ENCODE measurements around the gene ELK1. TPM values are rescaled to one million over a fixed set of nuclear protein-coding genes. Genes with fewer than 3 reads are reported as not detected.

The ELK1 gene
- polyA plus RNA-seq, 1 donor from 2014 or later: 21.2 TPM

DNA sequence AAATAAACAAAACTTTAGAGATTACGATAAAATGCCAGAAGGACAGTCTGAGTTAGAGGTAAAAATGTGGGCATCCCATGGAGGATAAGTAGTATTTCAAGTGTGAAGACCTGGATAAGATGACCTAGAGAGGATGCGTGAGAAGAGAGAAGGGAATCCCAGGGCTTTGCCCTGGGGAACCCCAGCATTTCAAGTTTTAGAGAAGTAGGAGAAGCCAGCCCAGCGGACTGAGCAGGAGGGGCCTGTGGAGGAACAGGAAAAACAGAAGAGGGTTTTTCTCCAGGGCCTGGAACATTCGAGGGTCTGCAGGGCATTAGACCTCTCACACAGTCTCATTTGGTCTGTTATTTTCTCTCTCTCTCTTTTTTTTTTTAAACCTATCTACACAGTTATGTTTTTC is 17.7 kb downstream of the ELK1 start:
- no peak overlapping the region for H3K4me3 ChIP-seq (ENCODE audit: low read length)
- H2AFZ ChIP-seq (ENCODE audit: low read depth, low read length): no peak overlapping the region
- TF ChIP-seq, protein P1, sequence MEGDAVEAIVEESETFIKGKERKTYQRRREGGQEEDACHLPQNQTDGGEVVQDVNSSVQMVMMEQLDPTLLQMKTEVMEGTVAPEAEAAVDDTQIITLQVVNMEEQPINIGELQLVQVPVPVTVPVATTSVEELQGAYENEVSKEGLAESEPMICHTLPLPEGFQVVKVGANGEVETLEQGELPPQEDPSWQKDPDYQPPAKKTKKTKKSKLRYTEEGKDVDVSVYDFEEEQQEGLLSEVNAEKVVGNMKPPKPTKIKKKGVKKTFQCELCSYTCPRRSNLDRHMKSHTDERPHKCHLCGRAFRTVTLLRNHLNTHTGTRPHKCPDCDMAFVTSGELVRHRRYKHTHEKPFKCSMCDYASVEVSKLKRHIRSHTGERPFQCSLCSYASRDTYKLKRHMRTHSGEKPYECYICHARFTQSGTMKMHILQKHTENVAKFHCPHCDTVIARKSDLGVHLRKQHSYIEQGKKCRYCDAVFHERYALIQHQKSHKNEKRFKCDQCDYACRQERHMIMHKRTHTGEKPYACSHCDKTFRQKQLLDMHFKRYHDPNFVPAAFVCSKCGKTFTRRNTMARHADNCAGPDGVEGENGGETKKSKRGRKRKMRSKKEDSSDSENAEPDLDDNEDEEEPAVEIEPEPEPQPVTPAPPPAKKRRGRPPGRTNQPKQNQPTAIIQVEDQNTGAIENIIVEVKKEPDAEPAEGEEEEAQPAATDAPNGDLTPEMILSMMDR (IDR thresholded peaks at IDR 0.05; ENCODE audit: poor library complexity, severe bottlenecking): no peak
- TF ChIP-seq RAD21 (conservative IDR thresholded peaks at IDR 0.05): no peak
- no peaks in the 10 kb centered on the region for H3K79me2 ChIP-seq (replicated peaks; ENCODE audit: insufficient read depth, low read length)
- no peak overlapping the region for H3K27ac ChIP-seq (ENCODE audit: low read length)
- no peaks in the 10 kb centered on the region for H3K9me2 ChIP-seq (ENCODE audit: insufficient read depth, low read length)
- H3K9ac ChIP-seq (ENCODE audit: low read length): no peak overlapping the region
- H3K4me2 ChIP-seq (ENCODE audit: low read length): no peak overlapping the region
- H3K27me3 ChIP-seq (ENCODE audit: insufficient read depth, low read depth, low read length): no peaks in the 10 kb centered on the region
- no peaks in the 10 kb centered on the region for H4K20me1 ChIP-seq (ENCODE audit: insufficient read depth)
- H3K36me3 ChIP-seq (ENCODE audit: insufficient read depth, low read length): no peaks in the 10 kb centered on the region
- H3K9me3 ChIP-seq (ENCODE audit: low read length): no peaks in the 10 kb centered on the region
- no peaks in the 10 kb centered on the region for H3F3A ChIP-seq (ENCODE audit: insufficient read depth, low read length, poor library complexity, severe bottlenecking)

DNA sequence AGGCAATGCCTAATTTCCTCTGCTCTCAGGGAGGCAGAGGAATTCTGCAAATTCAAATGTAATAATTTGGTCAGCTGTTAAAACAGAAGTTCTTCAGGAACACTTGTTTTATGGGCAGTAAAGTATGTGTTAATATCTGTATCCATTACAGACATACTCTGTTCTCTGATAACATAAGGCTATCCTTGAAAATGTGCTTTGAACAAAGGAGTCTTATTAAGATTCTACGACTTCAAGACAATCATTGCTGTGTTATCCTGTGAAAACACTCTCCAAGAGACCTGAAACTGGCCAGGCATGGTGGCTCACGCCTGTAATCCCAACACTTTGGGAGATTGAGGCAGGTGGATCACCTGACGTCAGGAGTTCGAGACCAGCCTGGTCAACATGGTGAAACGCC is 18.7 kb downstream of the ELK1 start:
- Histone ChIP-seq H3F3A (ENCODE audit: insufficient read depth, low read length, poor library complexity, severe bottlenecking) (no peaks in the 10 kb centered on the region), H3K4me3 (ENCODE audit: low read length) (no peak overlapping the region), H3K9me2 (ENCODE audit: insufficient read depth, low read length) (no peaks in the 10 kb centered on the region), H3K27me3 (ENCODE audit: insufficient read depth, low read depth, low read length) (no peaks in the 10 kb centered on the region), H3K27ac (ENCODE audit: low read length) (no peak overlapping the region), H2AFZ (ENCODE audit: low read depth, low read length) (no peak overlapping the region), H3K36me3 (ENCODE audit: insufficient read depth, low read length) (no peaks in the 10 kb centered on the region), H3K79me2 (replicated peaks; ENCODE audit: insufficient read depth, low read length) (no peaks in the 10 kb centered on the region), H3K9ac (ENCODE audit: low read length) (no peak overlapping the region), H3K4me2 (ENCODE audit: low read length) (no peak overlapping the region), H4K20me1 (ENCODE audit: insufficient read depth) (no peaks in the 10 kb centered on the region), H3K9me3 (ENCODE audit: low read length) (no peaks in the 10 kb centered on the region)
- no peak for TF ChIP-seq SMC3 (conservative IDR thresholded peaks at IDR 0.05; ENCODE audit: poor library complexity)
- TF ChIP-seq, protein P1 (IDR thresholded peaks at IDR 0.05; ENCODE audit: poor library complexity, severe bottlenecking): no peak
- TF ChIP-seq MXI1 (conservative IDR thresholded peaks at IDR 0.05; ENCODE audit: poor library complexity, severe bottlenecking): no peak
- TF ChIP-seq EP300 (conservative IDR thresholded peaks at IDR 0.05; ENCODE audit: poor library complexity, severe bottlenecking): no peak
- TF ChIP-seq RAD21 (conservative IDR thresholded peaks at IDR 0.05): no peak
- TF ChIP-seq, protein P2, sequence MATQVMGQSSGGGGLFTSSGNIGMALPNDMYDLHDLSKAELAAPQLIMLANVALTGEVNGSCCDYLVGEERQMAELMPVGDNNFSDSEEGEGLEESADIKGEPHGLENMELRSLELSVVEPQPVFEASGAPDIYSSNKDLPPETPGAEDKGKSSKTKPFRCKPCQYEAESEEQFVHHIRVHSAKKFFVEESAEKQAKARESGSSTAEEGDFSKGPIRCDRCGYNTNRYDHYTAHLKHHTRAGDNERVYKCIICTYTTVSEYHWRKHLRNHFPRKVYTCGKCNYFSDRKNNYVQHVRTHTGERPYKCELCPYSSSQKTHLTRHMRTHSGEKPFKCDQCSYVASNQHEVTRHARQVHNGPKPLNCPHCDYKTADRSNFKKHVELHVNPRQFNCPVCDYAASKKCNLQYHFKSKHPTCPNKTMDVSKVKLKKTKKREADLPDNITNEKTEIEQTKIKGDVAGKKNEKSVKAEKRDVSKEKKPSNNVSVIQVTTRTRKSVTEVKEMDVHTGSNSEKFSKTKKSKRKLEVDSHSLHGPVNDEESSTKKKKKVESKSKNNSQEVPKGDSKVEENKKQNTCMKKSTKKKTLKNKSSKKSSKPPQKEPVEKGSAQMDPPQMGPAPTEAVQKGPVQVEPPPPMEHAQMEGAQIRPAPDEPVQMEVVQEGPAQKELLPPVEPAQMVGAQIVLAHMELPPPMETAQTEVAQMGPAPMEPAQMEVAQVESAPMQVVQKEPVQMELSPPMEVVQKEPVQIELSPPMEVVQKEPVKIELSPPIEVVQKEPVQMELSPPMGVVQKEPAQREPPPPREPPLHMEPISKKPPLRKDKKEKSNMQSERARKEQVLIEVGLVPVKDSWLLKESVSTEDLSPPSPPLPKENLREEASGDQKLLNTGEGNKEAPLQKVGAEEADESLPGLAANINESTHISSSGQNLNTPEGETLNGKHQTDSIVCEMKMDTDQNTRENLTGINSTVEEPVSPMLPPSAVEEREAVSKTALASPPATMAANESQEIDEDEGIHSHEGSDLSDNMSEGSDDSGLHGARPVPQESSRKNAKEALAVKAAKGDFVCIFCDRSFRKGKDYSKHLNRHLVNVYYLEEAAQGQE (IDR thresholded peaks at IDR 0.05; ENCODE audit: borderline replicate concordance): no peak
- no peak for TF ChIP-seq POLR2AphosphoS5 (IDR thresholded peaks at IDR 0.05)
- TF ChIP-seq EZH2 (IDR thresholded peaks at IDR 0.05; ENCODE audit: borderline replicate concordance, insufficient read depth, low read length, poor library complexity, severe bottlenecking): no peak
- no peak for TF ChIP-seq TAF1 (IDR thresholded peaks at IDR 0.05; ENCODE audit: low read depth)

Measured in neural cell (in vitro differentiated cells).